Measurements from ENCODE around the gene GNB2.
A peak's percentile ranks its signal among the peaks of the same experiment; 100 is the strongest.
"Not testable (repeated sequence)": the region's sequence is repeated elsewhere in the genome, so short reads cannot be mapped to it uniquely, and the experiment has no call there.

GNB2 gene

DNA sequence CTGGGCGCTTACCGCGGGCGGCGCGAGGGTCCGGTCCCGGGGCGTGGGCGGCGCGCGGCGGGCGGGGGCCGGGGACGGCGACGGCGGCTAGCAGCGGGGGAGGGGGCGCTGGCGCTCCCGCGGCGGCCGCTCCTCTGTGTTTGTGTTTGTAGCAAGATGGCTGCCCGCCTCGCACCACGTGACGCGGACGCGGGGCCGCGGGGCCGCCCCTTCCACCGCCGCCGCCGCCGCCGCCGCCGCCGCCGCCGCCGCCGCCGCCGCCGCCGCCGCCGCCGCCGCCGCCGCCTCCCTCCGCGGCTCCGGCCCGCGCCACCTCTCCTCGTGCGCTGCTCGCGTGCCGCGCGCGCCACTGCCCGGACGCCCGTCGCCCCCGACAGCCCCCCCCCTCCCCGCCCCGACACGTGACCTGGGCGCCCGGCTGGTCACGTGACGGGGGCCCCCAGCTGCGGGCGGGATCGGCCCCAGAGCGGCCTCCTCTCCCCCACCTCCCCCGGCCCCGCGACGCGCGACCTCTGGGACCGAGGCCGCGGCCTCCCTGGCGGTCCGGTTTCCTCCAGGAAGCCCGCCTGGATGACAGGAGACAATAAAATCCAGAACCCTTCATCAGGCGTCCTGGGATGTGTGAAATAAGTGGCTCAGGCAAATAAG, 20.7 kb downstream of the GNB2 start, which contains the start of gene GIGYF1:
Gene GIGYF1, minus strand, starts transcription at position 153 of the 648 bp plus-strand sequence. CDS start 6,012 bp downstream, outside the sequence.
- no peaks in the 10 kb centered on the region for H4K20me1 ChIP-seq (ENCODE audit: insufficient read depth)
- H2AFZ ChIP-seq (ENCODE audit: low read depth), result peak within 1 kb of the TSS; percentile 62
- TF ChIP-seq, protein P1, sequence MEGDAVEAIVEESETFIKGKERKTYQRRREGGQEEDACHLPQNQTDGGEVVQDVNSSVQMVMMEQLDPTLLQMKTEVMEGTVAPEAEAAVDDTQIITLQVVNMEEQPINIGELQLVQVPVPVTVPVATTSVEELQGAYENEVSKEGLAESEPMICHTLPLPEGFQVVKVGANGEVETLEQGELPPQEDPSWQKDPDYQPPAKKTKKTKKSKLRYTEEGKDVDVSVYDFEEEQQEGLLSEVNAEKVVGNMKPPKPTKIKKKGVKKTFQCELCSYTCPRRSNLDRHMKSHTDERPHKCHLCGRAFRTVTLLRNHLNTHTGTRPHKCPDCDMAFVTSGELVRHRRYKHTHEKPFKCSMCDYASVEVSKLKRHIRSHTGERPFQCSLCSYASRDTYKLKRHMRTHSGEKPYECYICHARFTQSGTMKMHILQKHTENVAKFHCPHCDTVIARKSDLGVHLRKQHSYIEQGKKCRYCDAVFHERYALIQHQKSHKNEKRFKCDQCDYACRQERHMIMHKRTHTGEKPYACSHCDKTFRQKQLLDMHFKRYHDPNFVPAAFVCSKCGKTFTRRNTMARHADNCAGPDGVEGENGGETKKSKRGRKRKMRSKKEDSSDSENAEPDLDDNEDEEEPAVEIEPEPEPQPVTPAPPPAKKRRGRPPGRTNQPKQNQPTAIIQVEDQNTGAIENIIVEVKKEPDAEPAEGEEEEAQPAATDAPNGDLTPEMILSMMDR (conservative IDR thresholded peaks at IDR 0.05; ENCODE audit: low read depth, low read length), result no peak
- peak within 1 kb of the TSS; percentile 82 for H3K9ac ChIP-seq
- H3K27me3 ChIP-seq (ENCODE audit: insufficient read depth, low read depth), result peaks cover 44% of the 10 kb centered on the region
- peaks cover 30% of the 10 kb centered on the region for H3K4me1 ChIP-seq (ENCODE audit: low read depth, poor library complexity, severe bottlenecking)
- peak within 1 kb of the TSS; percentile 75 for H3K4me2 ChIP-seq
- H3K27ac ChIP-seq, result peak within 1 kb of the TSS; percentile 17; the same call in 1 of the 2 replicates
- H3K79me2 ChIP-seq (ENCODE audit: insufficient read depth, low read depth), result peaks cover 41% of the 10 kb centered on the region
- no peak within 1 kb of the TSS for H3K4me3 ChIP-seq (IDR thresholded peaks at IDR 0.05; ENCODE audit: insufficient read depth, low read depth, low read length)
- H3K36me3 ChIP-seq (ENCODE audit: insufficient read depth), result no peaks in the 10 kb centered on the region

DNA sequence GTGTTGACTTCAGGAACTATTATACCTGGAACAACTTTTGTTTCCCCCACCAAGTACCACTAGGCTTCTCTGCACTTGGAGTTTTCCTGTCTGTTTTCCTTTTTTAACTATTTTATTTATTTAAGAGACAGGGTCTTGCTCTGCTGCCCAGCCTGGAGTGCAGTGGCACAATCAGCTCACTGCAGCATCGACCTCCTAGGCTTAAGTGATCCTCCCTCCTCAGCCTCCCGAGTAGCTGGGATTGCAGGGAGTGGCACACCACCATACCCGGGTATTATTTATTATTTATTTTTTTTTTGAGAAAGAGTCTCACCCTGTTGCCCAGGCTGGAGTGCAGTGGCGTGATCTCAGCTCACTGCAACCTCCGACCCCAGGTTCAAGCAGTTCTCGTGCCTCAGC, 22.6 kb downstream of the GNB2 start:
- Histone ChIP-seq H4K20me1 (ENCODE audit: insufficient read depth) (no peaks in the 10 kb centered on the region), H3K4me1 (ENCODE audit: low read depth, poor library complexity, severe bottlenecking) (peaks cover 30% of the 10 kb centered on the region), H3K4me2 (no peak overlapping the region), H3K27me3 (ENCODE audit: insufficient read depth, low read depth) (peaks cover 59% of the 10 kb centered on the region), H3K4me3 (IDR thresholded peaks at IDR 0.05; ENCODE audit: insufficient read depth, low read depth, low read length) (no peak overlapping the region), H3K9ac (no peak overlapping the region), H2AFZ (ENCODE audit: low read depth) (no peak overlapping the region), H3K27ac (no peak overlapping the region), H3K79me2 (ENCODE audit: insufficient read depth, low read depth) (peaks cover 24% of the 10 kb centered on the region), H3K36me3 (ENCODE audit: insufficient read depth) (no peaks in the 10 kb centered on the region)
- TF ChIP-seq, protein P1 (conservative IDR thresholded peaks at IDR 0.05; ENCODE audit: low read depth, low read length), result no peak

DNA sequence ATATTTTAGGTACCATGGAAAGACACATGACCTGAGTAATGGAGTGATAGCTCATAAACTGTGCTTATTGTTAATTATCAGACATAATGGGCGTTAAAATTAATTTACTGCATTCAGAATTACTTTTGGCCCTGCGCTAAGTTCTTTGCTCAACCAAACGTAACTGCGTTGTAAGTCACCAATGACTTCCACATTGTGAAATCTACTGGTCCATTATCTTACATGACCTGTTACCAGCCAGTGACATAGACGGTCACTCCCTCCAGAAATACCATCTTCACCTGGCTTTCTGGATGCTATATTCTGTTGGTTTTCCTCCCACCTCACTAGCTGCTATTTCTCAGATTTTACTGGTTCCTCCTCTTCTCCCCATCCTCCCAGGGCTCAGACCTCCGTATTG, 25.5 kb downstream of the GNB2 start:
- Histone ChIP-seq H4K20me1 (ENCODE audit: insufficient read depth) (no peaks in the 10 kb centered on the region), H3K79me2 (ENCODE audit: insufficient read depth, low read depth) (no peaks in the 10 kb centered on the region), H3K36me3 (ENCODE audit: insufficient read depth) (no peaks in the 10 kb centered on the region), H3K27me3 (ENCODE audit: insufficient read depth, low read depth) (peaks cover 65% of the 10 kb centered on the region), H2AFZ (ENCODE audit: low read depth) (no peak overlapping the region), H3K27ac (no peak overlapping the region), H3K4me3 (IDR thresholded peaks at IDR 0.05; ENCODE audit: insufficient read depth, low read depth, low read length) (no peak overlapping the region), H3K9ac (no peak overlapping the region), H3K4me1 (ENCODE audit: low read depth, poor library complexity, severe bottlenecking) (peaks cover 15% of the 10 kb centered on the region), H3K4me2 (no peak overlapping the region)
- TF ChIP-seq, protein P1 (conservative IDR thresholded peaks at IDR 0.05; ENCODE audit: low read depth, low read length), result no peak

DNA sequence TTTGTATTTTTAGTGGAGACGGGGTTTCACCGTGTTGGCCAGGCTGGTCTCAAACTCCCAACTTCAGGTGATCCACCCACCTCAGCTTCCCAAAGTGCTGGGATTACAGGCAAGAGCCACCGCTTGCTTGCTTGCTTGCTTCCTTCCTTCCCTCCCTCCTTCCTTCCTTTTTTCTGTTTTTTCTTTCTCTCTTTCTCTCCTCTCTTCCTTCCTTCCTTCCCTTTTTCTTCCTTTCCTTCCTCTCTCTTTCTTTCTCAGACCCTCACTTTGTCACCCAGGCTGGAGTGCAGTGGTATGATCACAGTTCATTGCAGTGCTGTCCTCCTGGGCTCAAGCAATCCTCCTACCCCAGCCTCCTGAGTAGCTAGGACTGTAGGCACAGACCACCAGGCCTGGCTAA, 27.5 kb downstream of the GNB2 start:
- peaks cover 52% of the 10 kb centered on the region for H3K27me3 ChIP-seq (ENCODE audit: insufficient read depth, low read depth)
- not testable (repeated sequence) for H2AFZ ChIP-seq (ENCODE audit: low read depth); H3K36me3 ChIP-seq (ENCODE audit: insufficient read depth); H3K4me3 ChIP-seq (IDR thresholded peaks at IDR 0.05; ENCODE audit: insufficient read depth, low read depth, low read length); H3K27ac ChIP-seq; H3K79me2 ChIP-seq (ENCODE audit: insufficient read depth, low read depth); H3K4me2 ChIP-seq; H3K4me1 ChIP-seq (ENCODE audit: low read depth, poor library complexity, severe bottlenecking); H4K20me1 ChIP-seq (ENCODE audit: insufficient read depth); H3K9ac ChIP-seq

DNA sequence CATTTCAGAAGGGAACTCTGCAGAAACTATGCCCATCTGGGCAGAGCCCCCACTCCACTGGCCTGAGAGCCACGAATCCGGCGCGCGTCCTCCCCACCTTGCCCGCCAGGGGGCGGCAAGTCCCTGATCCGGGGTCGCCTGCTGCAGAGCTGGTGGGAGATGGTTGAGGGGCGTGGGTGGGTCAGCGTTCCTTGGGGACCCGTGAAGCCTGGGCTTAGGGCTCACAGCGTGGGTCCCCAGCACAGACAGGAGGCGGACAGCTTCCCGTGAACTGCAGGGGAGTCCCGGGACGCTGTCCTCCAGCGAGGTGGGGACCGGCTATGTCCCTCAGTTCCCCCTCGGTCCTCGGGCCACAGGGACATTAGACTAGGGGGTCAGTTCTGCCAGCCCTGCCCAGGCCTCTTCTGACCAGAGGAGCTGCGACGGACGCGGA, 31.8 kb downstream of the GNB2 start:
- Histone ChIP-seq H3K36me3 (ENCODE audit: insufficient read depth) (peaks cover 2% of the 10 kb centered on the region; the same call in 1 of the 2 replicates), H3K27ac (peak overlapping the region; percentile 90), H2AFZ (ENCODE audit: low read depth) (peak overlapping the region; percentile 88), H3K4me1 (ENCODE audit: low read depth, poor library complexity, severe bottlenecking) (peaks cover 13% of the 10 kb centered on the region), H4K20me1 (ENCODE audit: insufficient read depth) (no peaks in the 10 kb centered on the region), H3K4me3 (IDR thresholded peaks at IDR 0.05; ENCODE audit: insufficient read depth, low read depth, low read length) (no peak overlapping the region), H3K9ac (peak overlapping the region; percentile 87), H3K79me2 (ENCODE audit: insufficient read depth, low read depth) (peaks cover 19% of the 10 kb centered on the region), H3K27me3 (ENCODE audit: insufficient read depth, low read depth) (peaks cover 13% of the 10 kb centered on the region; the same call in 1 of the 2 replicates), H3K4me2 (peak overlapping the region; percentile 88)
- TF ChIP-seq, protein P1 (conservative IDR thresholded peaks at IDR 0.05; ENCODE audit: low read depth, low read length), result peak; percentile 87

Measured in KMS-11 (cell line).